HG03457 (cell line): ENCODE measurements around the gene NHERF2.

Experiments used
- ATAC-seq: cut with Tn5 transposase; IDR thresholded peaks from one replicate; pipeline ENCODE4 v1.9.1; 2021; ENCODE audit warnings: moderate number of reproducible peaks; ENCODE audit not compliant: unreplicated experiment

NHERF2 gene

DNA sequence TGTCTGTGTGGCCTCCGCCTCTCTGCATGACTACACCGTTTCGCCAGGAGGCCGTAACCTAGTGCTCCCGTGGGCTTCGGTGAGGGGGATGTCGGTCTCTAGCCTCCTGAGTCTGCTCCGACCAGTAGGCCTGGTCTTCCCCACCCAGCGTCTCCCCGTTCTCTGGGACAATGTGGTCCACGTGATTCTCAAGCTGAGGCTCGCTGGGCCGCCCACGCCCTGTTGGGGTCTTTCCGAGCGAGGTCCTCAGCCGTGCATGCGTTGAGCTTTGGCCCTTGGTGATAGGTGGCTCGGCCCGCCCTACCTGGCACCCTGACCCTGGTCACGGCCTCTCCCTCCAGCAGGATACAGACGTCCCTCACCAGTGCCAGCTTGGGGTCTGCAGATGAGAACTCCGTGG is 52.0 kb downstream of the NHERF2 start:
- no peak for ATAC-seq

DNA sequence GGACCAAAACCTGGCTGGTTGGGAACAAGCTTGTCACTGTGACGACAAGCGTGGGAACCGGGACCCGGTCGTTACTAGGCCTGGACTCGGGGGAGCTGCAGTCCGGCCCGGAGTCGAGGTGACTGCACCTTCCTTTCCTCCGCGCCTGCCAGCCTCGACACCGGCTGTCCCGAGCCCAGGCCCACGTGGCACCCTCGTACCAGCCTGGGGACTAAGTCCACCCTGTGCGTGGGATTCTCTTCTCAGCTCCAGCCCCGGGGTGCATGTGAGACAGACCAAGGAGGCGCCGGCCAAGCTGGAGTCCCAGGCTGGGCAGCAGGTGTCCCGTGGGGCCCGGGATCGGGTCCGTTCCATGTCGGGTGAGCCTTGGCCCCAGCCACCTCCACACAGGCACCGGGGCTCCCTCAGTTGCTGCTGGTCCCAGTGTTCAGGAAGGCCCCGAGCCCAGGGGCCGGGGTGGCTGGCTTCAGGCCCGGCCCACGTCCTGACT is 52.7 kb downstream of the NHERF2 start:
- no peak for ATAC-seq

DNA sequence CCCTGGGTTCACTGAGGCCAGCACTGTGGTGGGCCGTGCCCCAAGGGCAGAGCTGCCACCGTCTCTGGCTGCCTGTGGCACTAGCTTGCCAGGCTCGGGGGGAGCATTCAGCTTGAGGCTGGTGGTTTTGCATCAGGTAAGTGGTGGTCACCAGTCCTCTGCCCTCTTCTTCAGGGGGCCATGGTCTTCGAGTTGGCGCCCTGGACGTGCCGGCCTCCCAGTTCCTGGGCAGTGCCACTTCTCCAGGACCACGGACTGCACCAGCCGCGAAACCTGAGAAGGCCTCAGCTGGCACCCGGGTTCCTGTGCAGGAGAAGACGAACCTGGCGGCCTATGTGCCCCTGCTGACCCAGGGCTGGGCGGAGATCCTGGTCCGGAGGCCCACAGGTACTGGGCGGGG is 53.3 kb downstream of the NHERF2 start:
- no peak for ATAC-seq

DNA sequence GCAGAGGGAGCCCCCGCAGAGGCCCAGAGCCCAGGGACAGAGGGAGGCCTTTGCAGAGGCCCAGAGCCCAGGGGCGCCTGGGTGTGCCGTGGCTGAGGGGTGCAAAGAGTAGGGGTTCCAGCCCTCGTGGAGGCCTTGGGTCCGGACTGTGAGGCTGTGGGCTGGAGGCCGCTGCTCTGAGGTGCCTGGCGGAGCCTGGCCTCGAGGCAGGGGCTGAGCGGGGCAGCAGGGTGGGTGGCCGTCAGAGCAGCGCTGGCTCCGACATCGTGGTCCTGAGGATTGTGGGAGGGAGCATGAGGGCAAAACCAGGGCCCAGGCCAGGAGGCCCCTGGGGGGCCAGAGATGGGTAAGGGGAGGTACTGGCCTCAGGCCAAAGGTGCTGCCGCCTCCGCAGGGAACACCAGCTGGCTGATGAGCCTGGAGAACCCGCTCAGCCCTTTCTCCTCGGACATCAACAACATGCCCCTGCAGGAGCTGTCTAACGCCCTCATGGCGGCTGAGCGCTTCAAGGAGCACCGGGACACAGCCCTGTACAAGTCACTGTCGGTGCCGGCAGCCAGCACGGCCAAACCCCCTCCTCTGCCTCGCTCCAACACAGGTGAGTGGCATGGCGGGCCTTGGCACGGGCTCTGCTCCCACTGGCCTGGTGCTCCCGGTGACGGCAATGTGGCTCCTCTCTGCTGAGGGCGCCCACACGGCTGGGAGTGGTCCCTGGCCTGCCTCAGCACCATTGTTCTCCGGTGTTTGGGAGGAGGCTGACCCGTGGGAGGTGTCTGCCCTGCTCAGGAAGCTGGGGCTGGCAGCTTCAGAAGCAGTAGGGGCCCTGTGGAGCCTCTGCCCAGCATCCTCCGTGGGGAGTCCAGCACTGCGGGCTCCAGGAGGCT is 54.7 kb downstream of the NHERF2 start:
- no peak for ATAC-seq

DNA sequence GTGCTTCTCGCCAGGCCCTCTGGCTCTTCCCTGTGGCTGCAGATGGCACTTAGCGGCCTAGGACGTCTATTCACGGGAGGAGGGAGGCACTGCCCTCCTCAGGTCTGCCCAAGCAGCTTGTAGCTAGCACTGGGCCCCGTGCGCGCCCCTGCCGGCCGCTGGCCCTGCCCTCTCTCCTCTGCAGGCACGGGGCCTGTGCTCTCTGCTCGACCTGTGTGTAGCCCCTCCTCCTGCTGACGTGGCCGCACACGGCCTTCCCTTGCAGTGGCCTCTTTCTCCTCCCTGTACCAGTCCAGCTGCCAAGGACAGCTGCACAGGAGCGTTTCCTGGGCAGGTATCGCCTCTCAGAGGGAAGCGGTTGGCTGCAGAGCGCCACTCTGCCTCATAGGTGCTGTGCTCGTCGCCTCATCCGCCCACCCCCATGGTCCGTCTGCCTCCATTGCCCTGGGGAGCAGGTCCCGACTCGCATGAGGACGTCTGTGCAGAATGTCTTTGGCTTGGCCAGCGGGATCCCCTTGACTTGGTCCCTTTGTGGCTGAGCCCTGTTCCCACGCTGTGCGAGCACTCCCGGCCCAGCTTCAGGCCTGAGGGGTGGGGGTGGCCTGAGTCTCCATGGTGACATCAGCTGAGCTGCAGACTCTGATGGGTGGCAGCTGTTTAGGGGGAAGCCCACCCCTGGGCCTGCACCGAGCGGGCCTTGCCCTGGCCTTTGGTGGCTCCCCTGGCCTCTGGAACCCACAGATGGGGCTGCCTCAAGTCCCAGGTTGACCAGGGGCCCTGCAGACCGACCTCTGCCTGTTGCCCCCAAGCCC is 55.7 kb downstream of the NHERF2 start:
- no peak for ATAC-seq

DNA sequence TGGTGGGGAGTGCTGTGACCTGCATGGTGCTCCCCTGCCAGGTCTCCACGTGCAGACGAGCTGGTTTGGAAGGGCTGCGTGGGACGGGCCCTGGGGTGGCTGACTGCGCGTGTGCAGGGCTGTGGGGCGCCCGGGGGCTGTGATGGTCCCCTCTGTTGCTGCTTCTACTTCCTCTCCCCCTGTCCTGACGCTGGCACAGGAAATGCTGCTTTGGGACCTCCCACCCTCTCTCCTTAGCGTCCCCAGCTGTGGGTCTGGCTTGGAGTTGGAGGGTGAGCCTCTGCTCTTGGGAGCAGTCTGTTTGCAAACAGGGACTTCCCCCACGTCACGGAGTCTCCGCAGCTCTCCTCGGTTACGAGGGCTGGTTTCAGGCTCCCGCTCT is 56.3 kb downstream of the NHERF2 start:
- ATAC-seq = no peak

DNA sequence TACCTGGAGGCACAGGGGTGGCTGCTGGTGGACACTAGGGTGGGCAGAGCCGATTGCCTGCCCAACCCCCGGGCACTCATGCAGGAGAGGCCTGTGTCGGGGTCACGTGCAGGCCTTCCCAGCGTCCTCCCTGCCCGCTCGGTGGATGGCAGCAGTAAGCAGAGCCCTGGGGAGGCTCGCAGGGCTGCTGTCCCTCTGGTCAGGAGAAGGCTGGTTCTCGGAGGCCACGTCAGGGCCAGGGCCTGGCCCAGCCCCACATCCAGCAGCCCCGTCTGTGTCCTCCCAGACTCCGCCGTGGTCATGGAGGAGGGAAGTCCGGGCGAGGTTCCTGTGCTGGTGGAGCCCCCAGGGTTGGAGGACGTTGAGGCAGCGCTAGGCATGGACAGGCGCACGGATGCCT is 56.7 kb downstream of the NHERF2 start:
- no peak for ATAC-seq

DNA sequence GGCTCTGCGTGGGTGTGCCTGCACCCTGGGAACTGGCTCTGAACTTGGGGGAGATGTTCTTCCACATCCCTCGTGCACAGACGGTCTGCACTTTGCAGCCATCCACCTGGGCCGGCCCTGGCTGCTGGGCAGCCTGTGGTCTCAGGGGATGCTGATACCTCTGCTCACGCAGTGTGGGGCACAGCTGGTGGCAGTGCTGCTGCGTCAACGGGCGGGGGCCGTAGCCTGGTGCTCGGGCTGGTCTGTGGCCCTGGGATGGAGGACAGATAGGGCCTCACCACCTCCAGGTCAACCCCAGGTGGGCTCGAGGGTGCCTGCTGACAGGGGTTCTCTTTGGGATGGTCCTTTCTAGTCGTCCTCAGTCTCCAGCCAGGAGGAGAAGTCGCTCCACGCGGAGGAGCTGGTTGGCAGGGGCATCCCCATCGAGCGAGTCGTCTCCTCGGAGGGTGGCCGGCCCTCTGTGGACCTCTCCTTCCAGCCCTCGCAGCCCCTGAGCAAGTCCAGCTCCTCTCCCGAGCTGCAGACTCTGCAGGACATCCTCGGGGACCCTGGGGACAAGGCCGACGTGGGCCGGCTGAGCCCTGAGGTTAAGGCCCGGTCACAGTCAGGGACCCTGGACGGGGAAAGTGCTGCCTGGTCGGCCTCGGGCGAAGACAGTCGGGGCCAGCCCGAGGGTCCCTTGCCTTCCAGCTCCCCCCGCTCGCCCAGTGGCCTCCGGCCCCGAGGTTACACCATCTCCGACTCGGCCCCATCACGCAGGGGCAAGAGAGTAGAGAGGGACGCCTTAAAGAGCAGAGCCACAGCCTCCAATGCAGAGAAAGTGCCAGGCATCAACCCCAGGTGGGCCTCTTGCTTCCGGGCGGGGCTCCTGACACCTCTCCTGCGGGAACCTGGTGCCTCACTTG is 57.4 kb downstream of the NHERF2 start:
- ATAC-seq = no peak

DNA sequence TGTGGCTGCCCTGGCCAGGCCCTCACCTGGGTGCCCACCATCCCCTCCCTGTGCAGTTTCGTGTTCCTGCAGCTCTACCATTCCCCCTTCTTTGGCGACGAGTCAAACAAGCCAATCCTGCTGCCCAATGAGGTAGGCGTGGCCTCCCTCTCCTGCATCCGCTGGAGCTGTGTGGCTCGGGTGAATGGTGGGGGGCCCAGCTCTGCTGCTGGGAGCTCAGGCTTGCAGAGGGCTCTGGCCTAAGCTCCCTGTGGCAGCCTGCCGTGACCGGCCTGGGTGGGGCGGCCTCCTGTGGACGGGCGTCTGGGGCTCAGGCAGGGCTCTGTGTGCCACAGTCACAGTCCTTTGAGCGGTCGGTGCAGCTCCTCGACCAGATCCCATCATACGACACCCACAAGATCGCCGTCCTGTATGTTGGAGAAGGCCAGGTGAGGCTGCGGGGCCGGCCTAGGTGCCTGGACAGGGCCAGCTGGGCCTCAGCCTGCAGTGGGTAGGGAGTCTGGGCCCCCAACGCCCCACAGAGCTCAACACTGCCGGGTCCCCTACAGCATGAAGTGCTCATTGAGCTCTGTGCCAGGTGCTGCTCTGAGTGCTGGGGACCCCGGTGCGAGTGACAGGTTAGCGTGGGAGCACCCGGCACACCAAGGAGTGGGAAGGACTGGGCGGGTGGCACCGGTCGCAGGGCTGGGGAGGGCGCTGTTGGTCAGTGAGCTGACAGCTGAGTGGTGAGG is 58.4 kb downstream of the NHERF2 start:
- no peak for ATAC-seq

DNA sequence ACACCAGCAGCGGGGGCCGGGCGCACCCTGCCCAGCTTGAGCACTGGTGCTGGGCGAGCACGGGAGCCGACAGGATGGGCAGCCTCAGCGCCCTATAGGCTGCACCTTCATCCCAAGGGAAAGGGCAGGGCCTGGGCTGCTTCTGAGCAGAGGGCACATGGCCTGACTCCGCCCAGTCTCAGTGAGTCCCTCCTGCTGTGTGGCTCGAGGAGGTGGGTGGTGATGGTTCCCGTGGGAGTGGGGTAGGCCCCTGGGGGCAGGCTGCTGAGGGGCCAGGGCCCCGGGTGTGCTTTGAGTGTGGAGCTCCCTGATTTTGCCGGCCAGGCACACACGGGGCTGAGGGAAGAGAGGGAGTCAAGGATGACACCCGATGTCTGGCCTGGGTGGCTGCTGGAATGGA is 59.0 kb downstream of the NHERF2 start:
- ATAC-seq = no peak

DNA sequence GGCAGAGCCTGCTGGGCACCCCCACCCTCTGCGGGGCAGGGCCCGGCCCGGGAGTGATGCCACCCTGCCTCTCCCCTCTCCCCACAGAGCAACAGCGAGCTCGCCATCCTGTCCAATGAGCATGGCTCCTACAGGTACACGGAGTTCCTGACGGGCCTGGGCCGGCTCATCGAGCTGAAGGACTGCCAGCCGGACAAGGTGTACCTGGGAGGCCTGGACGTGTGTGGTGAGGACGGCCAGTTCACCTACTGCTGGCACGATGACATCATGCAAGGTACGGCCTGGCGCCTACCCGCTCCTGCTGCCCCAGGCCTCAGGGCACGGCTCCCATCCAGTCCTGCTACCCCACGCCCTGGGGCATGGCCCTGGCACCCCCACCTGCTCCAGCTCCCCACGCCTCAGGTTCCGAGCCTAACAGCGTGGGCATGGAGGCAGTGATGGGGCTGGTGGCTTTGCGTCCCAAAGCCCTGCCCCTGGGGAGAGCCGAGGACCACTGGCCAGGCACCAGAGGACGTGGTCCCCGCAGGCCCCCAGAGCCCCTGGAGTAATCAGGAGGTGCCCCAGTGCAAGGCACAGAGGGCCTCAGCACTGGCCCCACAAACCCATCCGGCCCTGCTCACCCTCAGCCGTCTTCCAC is 59.5 kb downstream of the NHERF2 start:
- ATAC-seq = no peak

DNA sequence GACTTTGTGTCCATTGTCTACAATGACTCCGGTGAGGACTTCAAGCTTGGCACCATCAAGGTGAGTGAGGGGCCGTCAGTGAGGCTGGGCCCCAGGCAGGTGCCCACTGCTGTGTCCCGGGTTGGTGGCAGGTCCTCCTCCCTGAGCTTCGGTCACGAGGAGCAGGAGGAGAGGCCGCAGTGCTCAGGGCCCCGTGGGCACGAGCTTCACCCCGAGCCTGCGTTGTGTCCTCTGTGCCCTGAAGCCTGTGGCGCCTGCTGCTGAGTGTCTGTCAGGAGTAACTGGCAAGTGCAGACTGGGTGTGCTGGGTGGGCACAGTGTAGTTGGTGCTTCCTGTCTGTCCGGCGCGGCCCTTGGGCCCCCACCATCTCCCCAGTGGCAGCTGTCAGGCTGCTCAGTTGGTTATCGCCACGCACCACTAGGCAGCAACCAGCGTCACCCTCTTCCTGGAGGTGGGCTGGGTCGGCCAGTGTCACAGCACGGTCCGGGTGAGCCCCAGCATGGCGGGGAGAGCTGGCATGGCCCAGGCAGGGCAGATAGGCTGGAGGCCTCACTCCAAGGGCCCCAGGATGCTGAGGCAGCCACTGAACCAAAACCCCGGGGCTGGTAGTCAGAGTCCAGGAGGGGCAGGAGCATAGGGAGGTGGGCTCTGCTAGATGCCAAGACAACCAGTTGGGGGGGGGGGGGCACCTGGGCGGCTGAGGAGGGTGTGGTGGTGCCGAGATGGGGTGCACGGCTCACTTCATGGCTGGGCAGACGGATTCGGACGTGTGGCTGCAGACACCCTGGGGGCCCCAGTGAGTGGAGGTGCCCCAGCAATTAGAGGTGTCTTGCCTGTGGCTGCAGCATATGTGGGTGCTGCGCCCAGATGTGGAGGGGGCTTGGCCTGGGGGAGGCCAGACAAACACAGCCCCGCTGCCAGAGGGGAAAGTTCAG is 60.4 kb downstream of the NHERF2 start:
- no peak for ATAC-seq

DNA sequence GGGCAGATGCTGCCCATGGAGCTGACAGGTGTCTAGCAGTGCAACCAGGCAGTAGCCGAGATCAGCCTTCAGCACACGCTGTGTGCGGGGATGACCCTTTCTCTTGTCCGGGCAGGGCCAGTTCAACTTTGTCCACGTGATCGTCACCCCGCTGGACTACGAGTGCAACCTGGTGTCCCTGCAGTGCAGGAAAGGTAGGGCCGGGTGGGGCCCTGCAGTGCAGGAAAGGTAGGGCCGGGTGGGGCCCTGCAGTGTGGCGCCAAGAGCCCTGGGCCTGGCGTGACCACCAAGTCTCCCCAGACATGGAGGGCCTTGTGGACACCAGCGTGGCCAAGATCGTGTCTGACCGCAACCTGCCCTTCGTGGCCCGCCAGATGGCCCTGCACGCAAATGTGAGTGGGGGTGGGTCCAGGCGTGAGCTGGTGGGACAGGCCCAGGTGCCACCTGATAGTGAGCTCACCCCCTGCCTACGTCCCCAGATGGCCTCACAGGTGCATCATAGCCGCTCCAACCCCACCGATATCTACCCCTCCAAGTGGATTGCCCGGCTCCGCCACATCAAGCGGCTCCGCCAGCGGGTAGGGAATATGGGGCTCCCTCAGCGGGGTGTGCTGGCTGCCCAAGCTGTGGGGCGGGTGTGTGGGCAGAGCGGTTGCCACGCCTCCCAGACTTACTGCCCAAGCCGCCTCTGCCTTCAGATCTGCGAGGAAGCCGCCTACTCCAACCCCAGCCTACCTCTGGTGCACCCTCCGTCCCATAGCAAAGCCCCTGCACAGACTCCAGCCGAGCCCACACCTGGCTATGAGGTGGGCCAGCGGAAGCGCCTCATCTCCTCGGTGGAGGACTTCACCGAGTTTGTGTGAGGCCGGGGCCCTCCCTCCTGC is 61.3 kb downstream of the NHERF2 start:
- no peak for ATAC-seq
